ENCODE data around the gene CER1. TPM values are rescaled to one million over a fixed set of nuclear protein-coding genes. Genes with fewer than 3 reads are reported as not detected.

CER1 gene
- not detected for total RNA-seq

- H3K4me1 ChIP-seq, result no peaks in the 10 kb centered on the region
- no peak within 1 kb of the TSS for H3K4me3 ChIP-seq
- H3K36me3 ChIP-seq, result no peaks in the 10 kb centered on the region
- ATAC-seq, result no peak
- H3K27me3 ChIP-seq, result peaks cover 20% of the 10 kb centered on the region
- TF ChIP-seq EP300 (IDR thresholded peaks at IDR 0.05) (no peak), CTCF (IDR thresholded peaks at IDR 0.05) (no peak), POLR2A (IDR thresholded peaks at IDR 0.05) (no peak), POLR2AphosphoS5 (IDR thresholded peaks at IDR 0.05) (no peak)
- no peak within 1 kb of the TSS for H3K27ac ChIP-seq
- no peaks in the 10 kb centered on the region for H3K9me3 ChIP-seq
- 27 to 57% methylated on average over 2 to 3 of the region's 7 CpGs for WGBS, 2 donors (ENCODE audit: low coverage in 1 of 2)
These were observed at the start of gene CER1 for GRCh38 chr9:14722391-14723035. CER1 (minus strand) TSS chr9:14722733; CDS start chr9:14722672, 61 bp downstream.

- Histone ChIP-seq H3K4me1 (peaks cover 0 to 3% (median 0%) of the 10 kb centered on the region in 3 donors), H3K27ac (no peak overlapping the region), H3K36me3 (no peaks in the 10 kb centered on the region), H3K27me3 (no peaks in the 10 kb centered on the region), H3K4me3 (no peak overlapping the region), H3K9me3 (no peaks in the 10 kb centered on the region)
- WGBS, 2 donors (ENCODE audit: low coverage in 1 of 2), result 58 to 82% methylated on average over 4 of the region's 7 CpGs
- no peak for TF ChIP-seq POLR2A (IDR thresholded peaks at IDR 0.05)
- TF ChIP-seq POLR2AphosphoS5 (IDR thresholded peaks at IDR 0.05), result no peak
- no peak for TF ChIP-seq EP300 (IDR thresholded peaks at IDR 0.05)
- no peak for TF ChIP-seq CTCF (IDR thresholded peaks at IDR 0.05)
- no peak for ATAC-seq
These were observed 48.1 kb upstream of the CER1 start for GRCh38 chr9:14770592-14770991.

GRCh38 chr9:14769230-14769571, 46.7 kb upstream of the CER1 start:
- Histone ChIP-seq H3K9me3 (no peaks in the 10 kb centered on the region), H3K27me3 (no peaks in the 10 kb centered on the region), H3K27ac (no peak overlapping the region), H3K36me3 (no peaks in the 10 kb centered on the region), H3K4me1 (peaks cover 0 to 3% (median 0%) of the 10 kb centered on the region in 3 donors), H3K4me3 (no peak overlapping the region)
- no peak for ATAC-seq
- WGBS, 2 donors (ENCODE audit: low coverage in 1 of 2), result 18 to 26% methylated on average over 3 of the region's 3 CpGs
- TF ChIP-seq EP300 (IDR thresholded peaks at IDR 0.05) (no peak), POLR2A (IDR thresholded peaks at IDR 0.05) (no peak), CTCF (IDR thresholded peaks at IDR 0.05) (no peak), POLR2AphosphoS5 (IDR thresholded peaks at IDR 0.05) (no peak)

GRCh38 chr9:14768405-14769229, 46.1 kb upstream of the CER1 start:
- Histone ChIP-seq H3K4me3 (no peak overlapping the region), H3K27me3 (no peaks in the 10 kb centered on the region), H3K36me3 (no peaks in the 10 kb centered on the region), H3K9me3 (no peaks in the 10 kb centered on the region), H3K4me1 (peaks cover 0 to 3% (median 0%) of the 10 kb centered on the region in 3 donors), H3K27ac (no peak overlapping the region)
- no peak for TF ChIP-seq POLR2AphosphoS5 (IDR thresholded peaks at IDR 0.05)
- TF ChIP-seq POLR2A (IDR thresholded peaks at IDR 0.05), result no peak
- peak; percentile 69 to 75 (median 72) for TF ChIP-seq CTCF (IDR thresholded peaks at IDR 0.05)
- no peak for ATAC-seq
- 35 to 40% methylated on average over 5 to 8 of the region's 8 CpGs for WGBS, 2 donors (ENCODE audit: low coverage in 1 of 2)

All from gastroesophageal sphincter (tissue), 4 donors.